Kidney capillary endothelial cell (primary cell): Measurements from ENCODE around the gene SH2B3.
"Not testable (repeated sequence)": the region's sequence is repeated elsewhere in the genome, so short reads cannot be mapped to it uniquely, and the experiment has no call there.

Experiments
- DNase-seq: peaks from one replicate; pipeline ENCODE4 v3.0.0-alpha.2; 2018; ENCODE audit warnings: low spot score

The SH2B3 gene

DNA sequence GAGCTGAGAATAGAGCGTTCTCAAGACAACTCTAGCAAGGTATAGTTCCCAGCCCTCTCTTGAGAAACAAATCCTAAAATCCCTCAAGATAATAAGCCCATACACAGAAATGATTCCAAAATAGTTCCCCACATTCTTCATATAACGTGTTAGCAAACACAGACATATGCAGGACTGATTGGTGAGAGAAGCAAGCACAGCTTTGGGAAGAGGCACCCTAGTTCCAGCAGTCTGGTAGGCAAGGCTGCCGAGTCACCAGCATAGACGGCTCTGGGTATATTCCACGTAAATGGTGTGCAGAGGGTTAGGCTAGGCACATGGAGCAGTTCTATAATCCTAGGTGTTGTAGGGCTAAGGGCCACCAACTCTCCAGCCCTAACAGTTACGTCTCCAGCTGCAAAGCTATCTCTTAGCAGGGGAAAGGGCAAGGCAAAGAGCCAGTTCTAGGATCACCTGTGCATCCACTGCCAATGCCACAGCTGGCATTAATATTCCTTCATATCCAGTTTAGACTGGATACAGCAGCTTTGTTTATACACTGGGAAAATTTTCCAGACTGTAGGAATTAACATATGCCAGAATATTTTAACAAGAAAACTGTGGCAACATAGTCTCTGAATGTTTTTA, 52.9 kb downstream of the SH2B3 start:
- DNase-seq = no peak

GRCh38 chr12:111460111-111460510, 54.4 kb downstream of the SH2B3 start:
- not testable (repeated sequence) for DNase-seq

DNA sequence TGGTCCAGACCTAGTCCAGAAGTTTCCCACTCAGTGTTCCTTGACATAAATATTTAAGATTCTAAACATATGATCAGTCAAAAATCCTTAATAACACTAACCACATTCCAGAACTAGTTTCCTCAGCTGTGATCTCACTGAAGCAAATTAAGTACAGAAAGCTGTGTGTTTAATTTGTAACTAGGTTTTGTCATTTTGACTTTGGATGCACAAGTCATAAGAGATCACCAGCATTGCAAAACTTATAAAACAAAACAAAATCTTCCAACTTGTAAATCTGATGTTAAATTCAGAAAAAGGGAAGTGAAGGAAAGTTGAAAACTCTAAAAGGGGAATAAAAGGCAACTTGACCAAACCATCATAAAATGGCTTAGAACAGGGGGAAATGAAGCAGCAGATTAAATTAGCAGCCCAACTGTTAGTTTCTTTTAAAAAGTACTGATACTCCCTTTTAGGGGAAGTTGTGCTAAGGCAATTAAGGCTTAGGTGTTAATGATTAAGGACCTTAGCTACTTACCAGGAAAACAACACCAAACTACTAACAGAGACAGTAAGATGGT, 56.6 kb downstream of the SH2B3 start:
- no peak for DNase-seq

DNA sequence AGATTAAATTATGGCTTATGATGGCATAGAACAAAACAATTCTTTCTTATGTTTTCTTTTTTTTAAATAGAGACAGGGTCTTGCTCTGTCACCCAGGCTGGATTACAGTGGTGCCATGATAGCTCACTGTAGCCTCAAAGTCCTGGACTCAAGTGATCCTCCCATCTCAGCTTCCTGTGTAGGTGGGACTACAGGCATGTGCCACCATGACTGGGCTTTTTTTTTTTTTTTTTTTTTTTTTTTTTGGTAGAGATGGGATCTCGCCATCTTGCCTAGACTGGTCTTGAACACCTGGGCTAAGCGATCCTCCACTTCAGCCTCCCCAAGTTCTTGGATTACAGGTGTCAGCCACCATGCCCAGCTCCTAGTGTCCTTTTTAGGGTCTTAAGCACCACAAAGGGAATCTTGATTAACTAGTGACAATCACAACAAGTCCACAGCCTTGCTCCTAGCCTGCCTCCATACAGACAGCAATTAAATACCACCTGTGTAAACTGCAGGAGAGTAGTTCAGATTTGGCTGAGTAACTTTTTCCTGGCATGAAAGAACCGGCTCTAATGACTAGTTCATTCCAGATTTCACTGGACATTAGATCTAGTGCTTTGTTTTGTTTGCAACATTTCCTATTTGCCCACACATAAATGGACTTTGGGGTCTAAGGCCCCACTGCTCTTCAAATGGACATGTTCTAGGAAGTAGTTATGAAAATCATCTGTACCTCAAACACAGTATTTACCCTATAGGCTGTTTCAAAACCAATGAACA, 61.6 kb downstream of the SH2B3 start:
- no peak for DNase-seq

- DNase-seq = no peak
Measured at GRCh38 chr12:111467857-111468241, 62.1 kb downstream of the SH2B3 start.

DNA sequence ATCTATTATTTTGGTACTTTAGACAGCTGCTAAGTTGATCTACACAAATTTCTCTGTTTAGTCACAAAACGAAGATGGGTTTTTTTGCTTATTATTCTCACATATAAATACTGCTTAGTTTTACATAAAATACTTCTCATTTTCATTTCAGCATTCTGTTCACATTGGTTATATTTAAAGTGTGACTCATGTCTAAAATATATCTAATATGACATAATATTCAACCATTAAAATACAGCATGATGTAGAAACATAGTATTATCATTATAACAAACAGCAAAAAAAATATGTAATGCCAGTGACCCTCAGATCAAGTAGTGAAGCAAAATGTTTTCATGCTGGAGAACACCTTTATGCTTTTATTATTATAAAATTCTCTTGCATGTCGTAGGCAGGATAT, 63.7 kb downstream of the SH2B3 start:
- DNase-seq = no peak

DNA sequence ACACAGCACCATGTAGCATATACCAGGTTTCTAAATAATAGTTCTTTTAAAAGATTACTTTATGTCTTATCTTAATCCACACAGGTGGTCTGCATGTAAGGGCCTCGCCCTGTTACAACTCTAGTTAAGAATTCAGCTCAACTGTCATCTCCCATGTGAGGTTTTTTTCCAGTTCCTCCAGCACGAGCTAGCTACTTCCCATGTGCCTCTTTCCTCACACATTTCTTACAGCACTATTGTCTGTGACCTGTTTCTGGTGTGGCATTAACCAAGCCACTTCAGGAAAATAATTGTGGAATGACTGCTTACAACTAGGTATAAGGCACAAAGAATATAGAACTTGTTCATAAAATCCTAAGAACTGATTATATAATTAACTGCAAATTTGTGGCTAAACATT, 65.5 kb downstream of the SH2B3 start:
- no peak for DNase-seq

DNA sequence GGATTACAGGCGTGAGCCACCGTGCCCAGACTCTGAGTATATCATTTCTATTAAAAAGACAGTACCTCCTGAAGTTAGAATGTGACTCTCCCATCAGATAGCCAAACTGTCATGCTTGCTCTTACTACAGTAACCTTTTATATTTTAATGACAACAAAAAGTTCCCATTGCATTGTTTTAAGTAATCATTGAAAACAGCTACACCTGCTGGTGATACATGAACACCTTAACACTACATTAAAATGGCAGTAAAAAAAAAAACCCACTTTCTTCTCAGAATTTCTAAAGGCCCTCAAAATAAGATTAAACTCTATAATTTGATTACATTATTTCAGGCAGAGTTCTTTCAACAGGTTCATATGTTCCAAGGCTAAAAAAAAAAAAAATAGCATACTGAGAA, 76.7 kb downstream of the SH2B3 start:
- no peak for DNase-seq

DNA sequence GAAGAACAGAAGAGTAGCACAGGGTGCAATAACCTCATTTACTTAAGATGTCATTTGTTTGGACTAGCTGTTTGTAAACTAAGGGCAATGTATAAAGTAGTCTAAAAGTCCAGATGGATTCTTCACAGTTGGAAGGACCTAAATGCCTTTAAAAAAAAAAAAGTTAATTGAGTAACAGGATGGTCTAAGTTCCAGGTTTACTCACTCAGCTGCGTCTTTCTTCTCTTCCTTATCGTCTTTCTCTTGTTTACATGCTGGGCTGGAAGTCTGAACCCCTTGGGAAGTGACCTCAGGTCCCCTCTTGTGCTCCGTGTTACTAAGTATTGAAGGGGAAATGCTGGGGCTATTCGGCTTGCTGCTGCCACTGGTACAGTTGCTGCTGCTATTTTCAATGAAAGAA, 82.5 kb downstream of the SH2B3 start:
- no peak for DNase-seq

DNA sequence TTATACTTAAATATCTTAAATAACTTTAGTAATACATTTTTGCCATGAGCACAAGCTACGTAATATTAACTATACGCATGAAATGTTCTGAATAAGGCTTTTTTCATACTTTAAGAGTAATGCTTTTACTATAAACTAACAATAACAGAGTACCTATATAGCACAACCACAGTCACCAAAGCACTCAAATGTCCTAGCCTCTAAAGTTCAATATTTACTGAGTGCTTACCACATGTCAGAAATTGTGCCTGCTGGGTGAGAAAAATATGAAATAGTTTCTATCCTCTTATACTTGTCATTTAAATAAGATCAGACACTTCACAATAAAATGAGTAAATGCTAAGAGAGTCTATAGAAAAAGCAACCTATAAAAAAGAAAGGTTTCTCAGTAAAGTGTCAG, 83.1 kb downstream of the SH2B3 start:
- DNase-seq = no peak

GRCh38 chr12:111492979-111493378, 87.3 kb downstream of the SH2B3 start:
- DNase-seq = not testable (repeated sequence)

DNA sequence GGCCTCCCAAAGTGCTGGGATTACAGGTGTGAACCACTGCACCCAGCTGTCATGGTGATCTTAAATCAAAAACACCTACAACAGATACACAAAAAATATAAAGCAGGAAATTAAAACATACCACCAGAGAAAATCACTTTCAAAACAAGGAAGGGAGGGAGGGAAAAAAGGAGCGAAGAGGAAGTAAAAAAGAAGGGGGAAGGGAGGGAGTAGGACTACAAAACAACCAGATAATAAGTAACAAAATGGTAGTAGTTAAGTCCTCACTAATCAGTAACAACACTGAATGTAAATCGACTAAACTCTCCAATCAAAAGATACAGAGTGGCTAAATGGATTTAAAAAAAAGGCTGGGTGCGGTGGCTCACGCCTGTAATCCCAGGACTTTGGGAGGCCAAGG, 89.0 kb downstream of the SH2B3 start:
- DNase-seq = no peak
